HUDEP-2 (cell line): ENCODE results near the gene TMEM150A.
A peak's percentile ranks its signal among the peaks of the same experiment; 100 is the strongest.
"Not testable (repeated sequence)": the region's sequence is repeated elsewhere in the genome, so short reads cannot be mapped to it uniquely, and the experiment has no call there.

ENCODE experiments used
- DNase-seq, 76 experiments: peaks; one replicate each; lab custom pipeline; 2025; ENCODE audit not compliant: unreplicated experiment in 76 of 76; lab: John Stamatoyannopoulos, UW

The TMEM150A gene

DNA sequence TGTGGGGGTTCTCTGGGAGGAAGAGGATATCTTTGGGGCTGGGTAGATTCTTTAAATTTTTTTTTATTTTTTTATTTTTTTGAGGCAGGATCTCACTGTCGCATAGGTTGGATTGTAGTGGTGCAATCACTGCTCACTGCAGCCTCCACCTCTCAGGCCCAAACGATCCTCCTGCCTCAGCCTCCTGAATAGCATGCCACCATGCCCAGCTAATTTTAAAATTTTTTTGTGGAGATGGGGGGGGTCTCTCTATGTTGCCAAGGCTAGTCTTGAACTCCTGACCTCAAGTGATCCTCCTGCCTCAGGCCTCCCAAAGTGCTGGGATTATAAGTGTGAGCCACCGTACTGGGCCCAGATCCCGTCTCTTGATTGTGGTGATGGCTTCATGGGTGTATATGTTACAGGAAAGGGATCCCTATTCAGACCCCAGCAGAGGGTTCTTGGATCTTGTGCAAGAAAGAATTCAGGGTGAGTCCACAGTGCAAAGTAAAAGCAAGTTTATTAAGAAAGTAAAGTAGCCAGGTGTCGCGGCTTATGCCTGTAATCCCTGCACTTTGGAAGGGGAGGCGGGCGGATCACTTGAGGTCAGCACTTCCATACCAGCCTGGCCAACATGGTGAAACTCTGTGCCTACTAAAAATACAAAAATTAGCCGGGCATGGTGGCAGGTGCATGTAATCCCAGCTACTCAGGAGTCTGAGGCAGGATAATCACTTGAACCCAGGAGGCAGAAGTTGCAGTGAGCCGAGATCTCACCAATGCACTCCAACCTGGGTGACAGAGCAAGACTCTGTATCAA, 11.4 kb upstream of the TMEM150A start:
- DNase-seq: no peak

GRCh38 chr2:85611705-85612587, 9.4 kb upstream of the TMEM150A start, which contains the start of gene C2orf68:
C2orf68 (minus strand) TSS chr2:85612066; CDS start chr2:85611984, 82 bp downstream.
- peak in 74 of 76 experiments; percentile 32 to 90 (median 76) for DNase-seq

DNA sequence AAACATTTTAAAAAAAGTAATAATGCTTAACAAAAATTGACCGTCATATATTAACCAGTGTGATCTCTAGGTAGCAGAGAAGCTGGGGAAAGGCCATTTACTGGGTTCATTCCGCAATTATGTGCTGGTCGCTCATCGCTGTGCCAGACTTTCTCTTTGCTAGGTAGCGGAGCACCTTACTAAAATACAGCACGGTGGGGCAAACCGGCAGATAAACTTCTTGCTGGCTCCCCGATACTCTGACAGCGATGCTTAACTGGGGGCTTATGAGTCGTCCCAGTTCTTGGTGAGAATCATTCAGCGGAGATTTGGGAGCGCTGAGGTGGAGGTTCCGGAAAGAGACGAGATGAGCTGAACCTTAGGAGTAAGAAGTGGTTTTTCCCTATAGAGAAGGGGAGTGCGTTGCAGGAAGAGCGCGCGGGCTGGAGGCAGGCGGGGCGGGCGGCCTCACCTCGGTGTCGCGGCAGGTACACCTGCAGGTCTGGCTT, 8.8 kb upstream of the TMEM150A start:
- DNase-seq: no peak

DNA sequence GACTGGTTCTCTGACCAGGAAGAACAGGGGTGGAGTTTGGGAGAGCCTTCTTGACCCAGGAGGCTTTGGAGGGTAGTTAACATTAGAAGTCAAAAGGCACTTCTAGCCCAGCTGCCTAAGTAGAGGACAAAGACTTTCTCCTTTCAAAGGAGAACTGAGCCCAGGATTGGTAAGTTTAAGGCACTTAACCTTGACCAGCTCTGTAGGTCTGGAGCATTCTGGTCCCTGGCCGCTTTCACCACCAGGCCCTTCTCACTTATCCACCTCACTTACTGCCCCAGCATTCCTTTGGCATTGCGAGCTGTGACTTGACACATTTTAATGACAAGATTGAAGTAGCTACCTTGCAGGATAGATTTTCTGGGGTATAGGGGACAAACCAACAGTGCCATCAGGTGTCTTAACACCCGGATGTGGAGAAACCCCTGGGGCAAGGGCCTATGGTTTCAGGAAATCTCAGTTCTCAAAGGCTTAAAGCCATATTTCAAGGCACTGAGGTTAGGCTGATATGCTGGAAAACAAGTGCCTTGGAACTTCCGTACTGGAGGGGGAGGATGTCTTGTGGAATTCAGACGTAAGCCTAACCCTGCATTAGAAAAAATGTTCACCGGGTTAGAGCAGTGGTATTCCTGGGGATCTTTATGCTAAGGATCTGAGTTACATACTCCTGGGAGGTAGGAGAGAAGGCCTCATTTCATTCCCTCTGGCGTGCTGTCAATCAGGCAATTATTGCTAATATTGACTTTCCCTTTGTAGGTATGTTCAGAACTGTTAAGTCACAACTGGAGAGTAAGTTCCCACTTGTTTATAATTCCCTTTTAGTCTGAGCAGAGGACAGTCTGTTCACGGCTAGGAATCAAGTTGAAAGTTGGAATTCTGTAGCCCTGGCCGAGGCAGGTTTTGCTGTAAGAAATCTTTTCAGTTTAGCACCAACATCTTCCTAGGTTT, 5.0 kb upstream of the TMEM150A start:
- no peak for DNase-seq

DNA sequence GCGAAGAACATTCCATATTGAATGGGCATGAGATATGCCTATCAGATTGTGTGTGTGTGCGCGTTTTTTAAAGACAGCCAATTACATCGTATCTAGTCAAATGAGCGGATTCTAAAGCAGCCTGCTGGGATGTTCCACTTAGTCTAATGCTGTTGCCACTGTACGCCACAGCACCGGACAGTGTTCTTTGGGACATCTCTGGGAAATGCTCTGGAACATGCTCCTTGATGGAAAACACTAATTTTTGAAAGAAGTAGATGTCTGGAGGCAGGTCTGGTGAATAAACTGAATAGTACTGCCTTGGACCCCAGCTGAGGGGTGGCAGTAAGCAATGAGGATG, 3.6 kb upstream of the TMEM150A start:
- DNase-seq: no peak

DNA sequence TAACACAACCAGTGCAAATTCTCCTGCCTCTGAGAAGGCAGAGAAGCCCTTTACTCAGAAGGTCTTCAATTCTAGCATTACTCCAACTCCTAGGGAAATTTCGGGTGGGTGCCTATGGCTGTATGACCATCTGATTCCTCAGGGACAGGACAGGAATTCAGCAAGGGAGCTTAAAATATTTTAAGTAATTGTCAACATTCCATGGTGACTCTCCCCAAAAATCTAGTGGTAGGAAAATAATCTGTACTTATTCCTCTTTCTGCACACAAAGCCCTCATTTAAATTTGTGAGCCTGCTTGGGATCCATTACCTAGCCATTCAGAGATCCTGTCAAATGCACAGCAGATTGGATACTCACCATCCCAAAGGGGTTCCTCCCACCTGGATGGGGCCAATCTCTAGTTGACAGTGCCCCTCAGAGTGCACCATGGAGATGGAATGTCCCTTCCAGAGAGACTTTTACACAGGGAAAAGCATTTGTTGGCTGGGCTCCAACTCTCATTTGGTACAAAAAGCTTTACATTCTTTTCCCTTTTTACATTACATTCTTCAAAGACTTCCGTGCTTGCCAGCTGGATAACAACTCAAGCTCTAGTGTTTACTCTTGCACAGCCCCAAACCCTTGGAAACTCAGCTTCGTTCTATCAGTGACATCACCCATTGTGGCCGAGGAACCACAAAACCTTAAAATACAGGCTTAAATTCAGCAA, 3.1 kb upstream of the TMEM150A start:
- DNase-seq: no peak

DNA sequence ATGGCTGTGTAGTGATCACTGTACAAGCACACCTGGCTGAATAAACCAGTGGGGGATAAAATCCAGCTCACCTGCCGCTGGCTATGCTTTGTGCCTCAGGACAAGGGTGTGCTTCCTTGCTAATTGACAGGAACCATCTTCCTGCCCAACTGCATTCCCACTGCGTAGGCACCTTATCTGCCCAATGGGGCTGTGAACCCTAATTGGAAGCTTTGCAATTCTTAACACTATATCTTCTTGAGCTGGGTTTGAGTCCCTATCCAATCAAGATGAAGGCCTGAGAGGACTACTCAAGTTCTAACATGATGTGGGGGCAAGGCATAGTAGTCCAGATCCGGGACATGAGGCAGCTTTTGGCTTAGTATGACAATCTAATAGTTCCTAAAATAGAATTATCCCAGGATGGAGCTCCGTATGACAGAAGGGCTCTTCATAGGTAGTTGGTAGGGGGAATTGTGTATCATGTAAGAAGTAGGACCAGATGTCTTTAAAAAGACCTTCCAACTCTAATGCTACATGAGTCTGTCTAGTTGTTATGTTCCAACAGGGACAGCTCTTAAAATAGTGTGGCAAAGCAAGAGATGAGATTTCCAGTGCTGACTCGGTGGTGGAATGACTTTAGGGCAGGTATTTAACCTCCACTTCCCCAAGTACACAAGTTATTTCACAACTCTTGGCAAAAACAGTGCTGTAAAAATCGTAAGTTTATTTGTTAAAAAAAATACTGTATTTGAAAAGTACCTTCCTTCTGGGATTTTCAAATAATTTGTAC, 2.3 kb upstream of the TMEM150A start:
- DNase-seq: no peak

- DNase-seq: not testable (repeated sequence)
Measured at GRCh38 chr2:85604133-85604444, 1.6 kb upstream of the TMEM150A start.

GRCh38 chr2:85601771-85602475, 575 bp downstream of the TMEM150A start:
- DNase-seq: peak in 2 of 76 experiments; percentile 58 to 59

GRCh38 chr2:85600951-85601770, 1.3 kb downstream of the TMEM150A start:
- DNase-seq: no peak

- no peak for DNase-seq
Measured at GRCh38 chr2:85600235-85600575, 2.3 kb downstream of the TMEM150A start.

DNA sequence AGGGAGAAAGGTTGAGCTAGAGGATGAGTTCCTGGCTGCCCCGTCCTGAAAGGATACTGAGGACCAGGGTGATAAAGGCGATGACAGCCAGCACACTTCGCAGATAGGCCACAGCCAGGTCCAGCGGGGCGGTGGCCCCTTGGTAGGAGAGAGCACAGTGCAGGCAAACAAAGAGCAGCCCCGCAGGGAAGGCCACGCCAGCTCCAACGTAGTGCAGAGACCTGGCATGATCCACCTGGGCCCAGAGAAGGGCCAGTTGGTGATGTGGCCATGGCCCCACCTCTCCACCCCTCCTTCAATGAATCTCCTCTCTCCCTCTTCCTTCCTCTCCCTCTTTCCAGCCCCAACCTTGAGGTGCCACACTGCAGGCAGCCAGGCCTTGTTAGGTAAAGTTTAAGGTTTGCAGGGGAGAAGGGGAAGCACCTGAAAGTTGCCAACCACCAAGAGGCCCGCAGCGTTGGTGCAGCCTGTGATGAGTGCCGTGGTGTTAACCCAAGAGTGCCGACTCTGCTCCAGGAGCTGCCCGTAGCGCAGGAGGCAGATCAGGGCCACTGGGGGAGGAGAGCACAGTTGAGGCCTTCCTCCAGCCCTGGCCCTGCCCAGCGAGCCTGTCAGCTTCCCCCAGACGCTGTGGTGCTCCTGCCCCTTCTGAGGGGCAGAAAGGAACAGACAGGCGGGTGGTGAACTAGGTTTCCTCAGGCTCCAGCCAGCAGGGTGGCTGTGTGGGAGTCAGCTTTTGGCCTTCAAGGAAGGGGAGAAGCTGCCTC, 2.8 kb downstream of the TMEM150A start:
- no peak for DNase-seq

DNA sequence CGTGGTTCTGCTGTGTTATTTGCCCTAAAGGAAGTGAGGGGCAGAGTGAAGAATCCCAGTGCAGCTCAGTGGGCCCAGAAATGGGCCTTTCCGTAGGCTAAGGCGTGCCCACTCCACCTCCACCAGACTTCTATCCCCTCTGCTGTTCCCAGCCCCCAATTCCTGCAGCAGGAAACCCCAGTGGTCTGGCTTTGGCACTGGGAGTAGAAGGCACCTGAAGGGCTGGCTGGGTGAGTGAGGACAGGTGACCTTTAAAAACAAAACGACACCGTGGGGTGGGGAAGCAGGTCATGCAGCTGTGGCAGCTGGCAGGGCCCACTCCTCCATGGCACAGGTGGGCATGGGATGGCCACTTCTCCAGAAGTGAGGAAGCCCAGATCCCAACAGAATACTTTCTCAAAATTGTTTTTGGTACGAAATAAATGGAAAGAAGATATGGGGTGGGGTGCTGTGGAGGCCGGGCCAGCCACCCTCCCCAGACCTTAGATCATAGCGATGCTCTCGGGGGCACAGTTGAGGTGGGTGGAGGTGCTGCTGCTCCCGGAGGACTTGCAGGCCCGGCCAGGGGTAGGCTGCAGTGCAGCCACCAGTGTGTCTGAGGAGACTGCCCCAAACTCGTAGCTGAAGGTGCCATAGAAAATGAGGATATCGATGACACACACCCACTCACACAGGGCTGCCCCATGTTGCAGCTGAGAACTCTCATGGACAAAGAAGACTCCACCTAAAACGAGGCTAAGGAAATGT, 3.7 kb downstream of the TMEM150A start:
- DNase-seq: no peak

- DNase-seq: no peak
Measured at GRCh38 chr2:85597241-85597640, 5.3 kb downstream of the TMEM150A start.

GRCh38 chr2:85596486-85597143, 5.9 kb downstream of the TMEM150A start:
- DNase-seq: no peak

DNA sequence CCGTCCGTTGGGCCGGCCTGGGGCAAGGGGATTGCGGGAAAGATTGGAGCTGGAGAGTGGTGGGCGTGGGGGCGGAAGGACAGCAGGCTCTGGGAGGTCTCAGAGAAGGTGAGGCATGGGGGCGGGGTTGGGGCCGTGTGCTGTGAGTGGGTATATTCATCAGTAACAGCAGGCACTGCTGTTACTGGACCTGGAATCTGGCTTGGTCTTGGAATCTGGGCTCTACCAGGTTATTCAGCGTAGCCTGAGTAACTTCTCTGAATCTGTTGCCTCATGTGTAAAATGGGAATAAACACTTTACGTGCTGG, 6.5 kb downstream of the TMEM150A start:
- DNase-seq: no peak
